Measurements from ENCODE around the gene VSTM4. TPM values are rescaled to one million over a fixed set of nuclear protein-coding genes. Genes with fewer than 3 reads are reported as not detected.

VSTM4 gene
- total and polyA plus RNA-seq, 4 donors = 2.9 to 49.4 (median 7.2) TPM

DNA sequence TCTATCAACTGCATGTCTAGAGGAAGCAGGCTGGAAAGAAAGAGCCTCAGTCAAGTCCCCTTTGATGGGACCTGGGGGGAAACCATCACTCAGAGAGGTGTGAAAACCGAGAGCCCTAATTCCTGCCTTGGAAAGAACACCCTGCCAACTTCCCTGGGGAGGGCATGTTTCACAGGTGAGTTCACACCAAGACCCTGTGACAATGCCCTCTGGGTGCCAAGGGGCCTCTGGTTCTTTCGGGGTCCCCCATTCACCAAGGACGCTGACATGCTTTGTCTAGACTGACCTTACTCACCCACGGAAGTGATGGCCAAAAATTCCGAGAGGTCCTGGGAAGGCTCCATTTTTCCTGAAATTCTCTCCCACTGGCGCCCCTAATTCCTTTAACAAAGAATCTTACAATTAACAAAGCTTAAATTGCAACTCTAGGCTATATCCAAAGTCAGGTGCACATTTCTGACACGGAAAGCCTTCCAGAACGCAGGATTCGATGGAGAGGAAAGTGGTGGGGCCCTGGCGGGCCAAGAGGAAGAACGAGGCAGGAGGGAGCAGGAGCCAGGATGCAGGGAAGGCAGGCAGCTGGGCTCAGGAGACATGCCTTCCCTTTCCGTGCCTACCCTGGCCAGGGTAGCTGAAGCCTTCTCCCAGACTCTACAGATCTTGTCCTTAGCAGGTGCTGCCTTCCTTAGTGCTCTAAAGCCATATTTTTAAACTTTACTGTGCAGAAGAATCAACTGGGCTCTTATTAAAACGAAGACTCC lies 23.7 kb downstream of the VSTM4 start:
- TF ChIP-seq, protein P1, sequence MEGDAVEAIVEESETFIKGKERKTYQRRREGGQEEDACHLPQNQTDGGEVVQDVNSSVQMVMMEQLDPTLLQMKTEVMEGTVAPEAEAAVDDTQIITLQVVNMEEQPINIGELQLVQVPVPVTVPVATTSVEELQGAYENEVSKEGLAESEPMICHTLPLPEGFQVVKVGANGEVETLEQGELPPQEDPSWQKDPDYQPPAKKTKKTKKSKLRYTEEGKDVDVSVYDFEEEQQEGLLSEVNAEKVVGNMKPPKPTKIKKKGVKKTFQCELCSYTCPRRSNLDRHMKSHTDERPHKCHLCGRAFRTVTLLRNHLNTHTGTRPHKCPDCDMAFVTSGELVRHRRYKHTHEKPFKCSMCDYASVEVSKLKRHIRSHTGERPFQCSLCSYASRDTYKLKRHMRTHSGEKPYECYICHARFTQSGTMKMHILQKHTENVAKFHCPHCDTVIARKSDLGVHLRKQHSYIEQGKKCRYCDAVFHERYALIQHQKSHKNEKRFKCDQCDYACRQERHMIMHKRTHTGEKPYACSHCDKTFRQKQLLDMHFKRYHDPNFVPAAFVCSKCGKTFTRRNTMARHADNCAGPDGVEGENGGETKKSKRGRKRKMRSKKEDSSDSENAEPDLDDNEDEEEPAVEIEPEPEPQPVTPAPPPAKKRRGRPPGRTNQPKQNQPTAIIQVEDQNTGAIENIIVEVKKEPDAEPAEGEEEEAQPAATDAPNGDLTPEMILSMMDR (IDR thresholded peaks at IDR 0.05; ENCODE audit: control extremely low read depth, extremely low read depth) = no peak
- Histone ChIP-seq H3K36me3 (ENCODE audit: control insufficient read depth in 4 of 4, insufficient read depth in 4 of 4, low read length in 4 of 4) (peaks cover 0 to 15% (median 0%) of the 10 kb centered on the region in 4 donors), H3K27me3 (ENCODE audit: control insufficient read depth in 3 of 3, insufficient read depth in 3 of 3, low read length in 2 of 3) (no peaks in the 10 kb centered on the region), H3K9ac (ENCODE audit: insufficient read depth in 1 of 2, low read length in 2 of 2) (no peak overlapping the region), H3K4me3 (no peak overlapping the region), H3K27ac (ENCODE audit: low read depth in 1 of 2, low read length in 1 of 2) (no peak overlapping the region), H3K9me3 (ENCODE audit: control insufficient read depth in 4 of 4, insufficient read depth in 3 of 4, low read length in 3 of 4) (peaks cover 0 to 4% (median 1%) of the 10 kb centered on the region in 4 donors), H3K4me1 (ENCODE audit: control insufficient read depth in 5 of 5, insufficient read depth in 5 of 5, low read length in 5 of 5) (peaks cover 4 to 18% (median 7%) of the 10 kb centered on the region in 5 donors)
- ATAC-seq (ENCODE audit: insufficient read depth, low FRiP score) = no peak
- 85 to 92% methylated on average over 13 of the region's 13 CpGs for WGBS, 2 donors
- no peak for DNase-seq

DNA sequence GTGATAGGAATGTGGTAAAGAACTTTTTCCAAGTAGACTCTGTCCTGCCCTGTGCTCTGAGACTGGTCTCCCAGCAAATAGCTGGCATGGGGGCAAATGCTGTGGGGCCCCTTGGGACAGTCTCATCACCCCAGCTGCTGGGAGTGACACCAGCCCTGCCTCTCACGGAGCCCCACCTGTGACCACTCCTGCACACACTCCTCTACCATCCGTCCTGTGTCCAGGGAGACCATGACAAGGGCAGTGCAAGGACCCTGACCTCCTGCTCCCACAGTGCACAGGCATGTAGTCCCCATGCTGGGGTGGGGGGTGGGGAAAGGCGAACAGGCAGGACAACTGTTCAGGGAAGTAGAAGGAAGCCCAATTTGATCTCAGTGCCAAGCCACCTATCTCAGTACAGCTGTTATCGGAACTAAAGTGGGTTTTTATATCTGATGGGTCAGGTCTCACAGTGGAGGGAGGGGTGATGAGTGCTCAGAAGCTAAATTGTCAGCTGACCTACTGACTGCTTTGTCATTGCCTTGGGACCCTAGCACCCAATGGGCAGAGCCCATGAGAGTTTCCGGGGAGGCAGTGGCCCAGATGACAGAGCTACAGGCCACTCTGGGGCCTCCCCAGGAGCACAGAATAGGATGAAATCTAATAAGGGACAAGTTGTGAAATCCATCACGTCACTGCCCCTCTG lies 24.5 kb downstream of the VSTM4 start:
- Histone ChIP-seq H3K9me3 (ENCODE audit: control insufficient read depth in 4 of 4, insufficient read depth in 3 of 4, low read length in 3 of 4) (peaks cover 0 to 7% (median 2%) of the 10 kb centered on the region in 4 donors), H3K4me1 (ENCODE audit: control insufficient read depth in 5 of 5, insufficient read depth in 5 of 5, low read length in 5 of 5) (peaks cover 4 to 18% (median 7%) of the 10 kb centered on the region in 5 donors), H3K4me3 (no peak overlapping the region), H3K9ac (ENCODE audit: insufficient read depth in 1 of 2, low read length in 2 of 2) (no peak overlapping the region), H3K27me3 (ENCODE audit: control insufficient read depth in 3 of 3, insufficient read depth in 3 of 3, low read length in 2 of 3) (no peaks in the 10 kb centered on the region), H3K27ac (ENCODE audit: low read depth in 1 of 2, low read length in 1 of 2) (no peak overlapping the region), H3K36me3 (ENCODE audit: control insufficient read depth in 4 of 4, insufficient read depth in 4 of 4, low read length in 4 of 4) (peaks cover 0 to 17% (median 0%) of the 10 kb centered on the region in 4 donors)
- ATAC-seq (ENCODE audit: insufficient read depth, low FRiP score) (no peak), DNase-seq (no peak)
- TF ChIP-seq, protein P1 (IDR thresholded peaks at IDR 0.05; ENCODE audit: control extremely low read depth, extremely low read depth) = no peak
- WGBS, 2 donors = 85 to 86% methylated on average over 6 of the region's 6 CpGs

DNA sequence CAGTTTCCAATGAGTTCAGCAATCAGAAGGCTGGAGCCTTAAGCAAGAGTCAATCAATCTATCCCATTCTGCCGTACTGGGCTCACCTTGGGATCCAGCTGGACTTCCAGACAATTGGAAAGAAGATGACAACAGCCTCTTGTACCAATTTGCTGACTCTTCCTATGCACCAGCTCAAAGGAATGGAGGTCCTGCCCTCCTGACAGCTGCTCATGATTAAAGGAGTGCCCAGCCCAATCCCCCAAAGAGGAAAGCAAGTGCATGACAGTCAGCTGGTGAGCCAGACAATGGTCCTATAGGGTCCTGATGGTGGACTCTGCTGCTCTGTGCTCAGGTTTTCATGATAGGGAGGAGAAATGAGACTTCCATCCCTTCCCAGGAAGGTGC lies 25.1 kb downstream of the VSTM4 start:
- Histone ChIP-seq H3K9me3 (ENCODE audit: control insufficient read depth in 4 of 4, insufficient read depth in 3 of 4, low read length in 3 of 4) (peaks cover 0 to 7% (median 2%) of the 10 kb centered on the region in 4 donors), H3K27me3 (ENCODE audit: control insufficient read depth in 3 of 3, insufficient read depth in 3 of 3, low read length in 2 of 3) (no peaks in the 10 kb centered on the region), H3K27ac (ENCODE audit: low read depth in 1 of 2, low read length in 1 of 2) (peak overlapping the region in 1 of 2 donors; percentile 13), H3K4me3 (no peak overlapping the region), H3K36me3 (ENCODE audit: control insufficient read depth in 4 of 4, insufficient read depth in 4 of 4, low read length in 4 of 4) (peaks cover 0 to 19% (median 0%) of the 10 kb centered on the region in 4 donors), H3K9ac (ENCODE audit: insufficient read depth in 1 of 2, low read length in 2 of 2) (no peak overlapping the region), H3K4me1 (ENCODE audit: control insufficient read depth in 5 of 5, insufficient read depth in 5 of 5, low read length in 5 of 5) (peaks cover 4 to 18% (median 7%) of the 10 kb centered on the region in 5 donors)
- ATAC-seq (ENCODE audit: insufficient read depth, low FRiP score) (no peak), DNase-seq (no peak)
- WGBS, 2 donors = 61 to 86% methylated on average over 1 of the region's 1 CpG
- TF ChIP-seq, protein P1 (IDR thresholded peaks at IDR 0.05; ENCODE audit: control extremely low read depth, extremely low read depth) = no peak
